TTC549 (cell line): Measurements from ENCODE around the gene EFTUD2.

Source experiments
- FAIRE-seq: peaks from 2 replicates; lab custom pipeline; 2012; peaks lifted over from hg19 to GRCh38; lab: Jason Lieb, UNC

Gene EFTUD2

DNA sequence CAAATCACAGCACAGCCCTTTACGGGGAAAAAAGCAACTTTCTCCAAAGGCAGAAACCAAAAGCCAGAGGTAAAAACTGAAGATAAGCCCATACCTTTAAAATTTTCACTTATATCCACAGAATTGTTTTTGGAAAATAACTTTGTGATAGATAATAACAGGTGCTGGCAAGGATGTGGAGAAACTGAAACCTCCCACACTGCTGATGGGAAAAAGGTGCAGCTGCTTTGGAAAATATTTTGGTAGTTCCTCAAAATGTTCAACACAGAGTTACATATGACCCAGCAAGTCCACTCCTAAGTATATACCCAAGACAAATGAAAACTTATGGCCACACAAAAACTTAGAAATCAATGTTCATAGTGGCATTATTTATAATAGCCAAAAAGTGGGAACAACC lies 12.2 kb downstream of the EFTUD2 start:
- FAIRE-seq, result no peak

GRCh38 chr17:44884941-44885340 lies 14.3 kb downstream of the EFTUD2 start:
- no peak for FAIRE-seq

DNA sequence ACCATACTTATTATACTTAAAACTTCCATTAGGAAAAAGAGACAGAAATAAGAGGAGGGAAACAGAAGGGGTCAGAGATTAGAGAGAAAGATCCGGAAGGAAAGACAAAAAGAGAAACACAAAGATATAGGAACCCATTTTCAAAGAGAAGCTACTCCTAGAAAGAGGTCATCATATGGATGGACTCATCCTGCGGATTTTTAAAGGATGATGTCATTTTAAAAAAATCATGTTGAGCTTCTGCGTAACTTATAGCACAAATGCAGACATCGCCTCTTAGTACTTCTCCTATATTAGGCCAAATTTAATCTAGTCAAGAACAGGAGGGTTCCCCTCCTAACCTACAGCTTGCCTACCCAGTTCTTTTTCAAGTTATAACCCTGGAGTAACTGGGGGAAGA lies 18.1 kb downstream of the EFTUD2 start:
- no peak for FAIRE-seq

DNA sequence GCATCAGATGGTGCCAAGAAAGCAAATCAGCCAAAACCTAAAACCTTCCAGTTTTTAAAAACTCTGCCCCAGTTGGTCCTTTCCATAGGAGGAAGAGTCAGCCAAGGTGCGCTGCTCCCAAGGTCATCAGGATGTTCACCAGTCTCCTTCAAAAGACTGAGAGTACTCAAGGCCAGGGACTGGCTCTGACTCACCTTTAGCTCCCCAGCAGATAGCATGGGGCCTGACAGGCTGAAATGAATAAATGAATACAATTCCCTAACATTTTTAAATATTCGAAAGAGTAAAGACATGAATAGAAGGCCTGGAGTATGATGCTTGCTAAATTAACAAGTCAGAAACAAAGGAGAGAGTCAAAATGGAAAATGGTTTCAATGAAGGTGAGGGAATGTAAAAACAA lies 19.2 kb downstream of the EFTUD2 start:
- FAIRE-seq, result no peak

- FAIRE-seq, result no peak
Observed at GRCh38 chr17:44879376-44879775, 19.9 kb downstream of the EFTUD2 start.

GRCh38 chr17:44878627-44879221 lies 20.5 kb downstream of the EFTUD2 start:
- FAIRE-seq, result peak; percentile 83

DNA sequence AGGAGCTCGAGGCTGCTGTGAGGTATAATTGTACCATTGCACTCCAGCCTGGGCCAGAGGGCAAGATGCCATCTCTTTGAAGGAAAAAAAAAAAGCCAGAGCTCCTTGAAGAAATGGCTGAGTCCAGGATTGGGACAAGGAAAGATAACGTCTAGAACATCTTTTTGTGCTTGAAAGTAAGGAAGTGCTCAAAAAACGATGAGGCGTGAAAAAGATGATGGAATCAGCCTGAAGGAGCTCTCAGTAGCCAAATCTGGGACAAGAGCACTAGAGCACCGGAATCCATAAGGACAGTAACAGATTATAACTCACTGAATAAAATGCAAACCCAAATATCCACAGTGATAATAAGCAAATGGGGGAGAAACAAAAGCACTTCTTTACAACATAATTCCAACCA lies 22.1 kb downstream of the EFTUD2 start:
- no peak for FAIRE-seq

- no peak for FAIRE-seq
Observed at GRCh38 chr17:44875761-44876160, 23.5 kb downstream of the EFTUD2 start.

DNA sequence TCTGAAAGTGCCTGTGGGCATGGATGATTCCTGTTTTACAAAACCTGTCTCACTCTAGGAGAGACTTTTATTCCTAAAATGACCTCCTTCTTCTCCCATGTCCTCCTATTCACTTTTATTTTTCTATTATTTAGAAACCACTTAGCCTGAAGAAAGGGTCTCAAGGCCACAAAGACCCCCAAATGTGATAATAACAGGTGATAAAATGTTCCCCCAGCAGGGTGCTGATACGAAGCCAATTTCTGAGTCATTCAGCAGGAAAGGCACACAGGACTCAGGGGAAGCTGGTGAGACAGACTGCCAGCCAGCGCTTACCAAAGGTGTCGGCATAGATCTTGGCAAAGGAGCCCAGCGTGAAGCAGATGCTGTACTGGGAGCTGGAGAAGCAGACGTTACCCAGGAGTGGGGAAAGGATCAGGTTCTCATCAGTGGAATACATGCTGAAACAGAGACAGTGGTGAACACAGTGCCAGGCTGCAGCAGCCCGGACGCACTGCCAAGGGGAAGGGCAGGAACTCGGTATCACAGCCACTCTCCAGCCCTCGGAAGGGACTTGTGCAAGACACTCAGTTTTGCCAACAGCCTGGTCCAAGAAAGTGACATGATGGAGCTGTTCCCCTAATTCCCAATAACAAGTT lies 27.0 kb downstream of the EFTUD2 start:
- FAIRE-seq, result no peak

- FAIRE-seq, result no peak
Observed at GRCh38 chr17:44871556-44871955, 27.7 kb downstream of the EFTUD2 start.

DNA sequence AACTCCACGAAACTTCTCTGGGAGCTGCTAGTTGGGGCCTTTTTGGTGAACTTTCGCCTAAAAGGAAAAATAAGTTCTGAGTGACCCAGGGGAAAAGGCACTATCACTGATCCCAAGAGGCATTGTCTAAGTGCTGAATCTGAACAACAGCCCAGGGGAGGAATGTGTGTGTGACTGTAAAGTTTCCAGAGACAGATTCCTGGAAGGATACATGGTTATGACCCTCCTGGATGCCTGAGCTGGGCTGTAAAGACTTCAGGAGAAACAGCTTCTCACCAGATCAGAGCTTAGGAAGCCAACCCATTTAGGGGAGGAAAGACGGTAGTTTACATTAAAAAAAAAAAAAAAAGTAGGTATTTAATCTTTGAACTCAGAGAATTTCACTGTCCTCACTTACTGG lies 31.4 kb downstream of the EFTUD2 start:
- FAIRE-seq, result no peak

DNA sequence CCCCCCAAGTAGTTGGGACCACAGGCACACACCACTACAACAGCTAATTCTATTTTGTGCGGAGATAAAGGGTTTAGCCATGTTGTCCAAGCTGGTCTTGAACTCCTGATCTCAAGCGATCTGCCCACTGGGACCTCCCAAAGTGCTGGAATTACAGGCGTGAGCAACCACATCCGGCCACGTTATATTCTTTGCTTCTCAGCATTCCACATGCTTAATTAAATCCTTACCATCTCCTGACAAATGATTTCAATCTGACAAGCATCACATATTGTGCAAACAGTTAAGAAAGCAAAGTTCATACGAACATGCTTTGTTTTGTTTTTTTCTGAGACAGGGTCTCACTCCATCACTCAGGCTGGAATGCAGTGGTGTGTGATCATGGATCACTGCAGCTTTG lies 33.3 kb downstream of the EFTUD2 start:
- FAIRE-seq, result no peak

GRCh38 chr17:44865231-44865660 lies 34.0 kb downstream of the EFTUD2 start:
- no peak for FAIRE-seq

DNA sequence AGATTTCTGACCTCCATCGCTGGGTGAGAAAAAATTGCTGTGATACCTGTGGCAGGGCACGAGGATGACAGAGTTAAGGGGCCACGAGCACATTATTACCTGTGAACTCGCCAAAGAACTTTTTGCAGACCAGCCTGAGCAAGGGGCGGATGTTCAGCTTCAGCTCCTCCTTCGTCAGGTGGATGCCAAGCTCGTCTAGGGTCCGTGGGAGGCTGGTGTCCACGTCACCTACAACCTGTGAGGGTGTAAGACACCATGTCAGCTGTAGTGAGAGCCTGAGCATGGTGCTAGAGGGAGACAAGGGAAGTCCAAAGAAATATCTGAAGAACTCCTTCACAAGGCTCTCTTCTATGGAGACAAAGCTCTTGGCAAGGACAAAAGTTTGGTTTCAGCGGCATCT lies 34.4 kb downstream of the EFTUD2 start:
- no peak for FAIRE-seq

DNA sequence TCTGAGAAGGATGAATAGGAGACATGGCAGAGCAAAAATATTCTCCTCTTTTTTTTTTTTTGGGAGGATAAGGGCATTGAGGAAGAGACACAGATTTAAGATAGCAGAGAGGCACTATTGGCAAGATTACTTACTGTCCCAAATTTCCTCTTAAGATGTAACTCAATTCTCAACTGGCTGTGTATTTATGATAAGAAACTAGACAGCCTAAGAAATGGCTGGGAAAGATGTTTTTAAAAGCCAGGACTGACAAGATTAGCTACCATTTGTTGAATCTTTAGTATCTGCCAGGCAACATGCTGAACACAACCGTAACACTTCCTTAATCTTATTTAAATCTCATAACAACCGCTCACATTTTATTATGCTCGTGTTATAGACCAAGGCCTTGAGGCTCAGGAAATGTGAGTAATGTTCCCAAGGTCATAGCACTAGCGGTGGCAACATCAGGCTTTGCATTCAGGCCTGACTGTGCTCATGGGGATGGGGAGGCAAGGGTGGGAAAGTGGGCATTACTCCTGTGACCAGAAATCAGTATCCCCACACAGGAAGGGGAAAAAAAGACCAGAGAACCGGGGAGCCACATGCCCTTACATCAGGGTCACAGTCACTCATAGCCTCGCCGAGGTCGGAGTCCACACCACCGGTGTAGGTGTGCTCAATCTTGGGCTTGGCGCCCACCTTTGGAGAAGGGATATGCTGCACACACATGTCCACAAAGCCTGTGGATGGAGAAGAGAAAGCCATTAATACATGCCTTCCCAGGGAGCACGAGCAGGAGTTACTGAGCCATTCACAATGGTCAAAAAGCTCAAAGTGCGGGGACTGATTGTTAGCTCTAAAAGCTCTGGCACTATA lies 36.0 kb downstream of the EFTUD2 start:
- no peak for FAIRE-seq

DNA sequence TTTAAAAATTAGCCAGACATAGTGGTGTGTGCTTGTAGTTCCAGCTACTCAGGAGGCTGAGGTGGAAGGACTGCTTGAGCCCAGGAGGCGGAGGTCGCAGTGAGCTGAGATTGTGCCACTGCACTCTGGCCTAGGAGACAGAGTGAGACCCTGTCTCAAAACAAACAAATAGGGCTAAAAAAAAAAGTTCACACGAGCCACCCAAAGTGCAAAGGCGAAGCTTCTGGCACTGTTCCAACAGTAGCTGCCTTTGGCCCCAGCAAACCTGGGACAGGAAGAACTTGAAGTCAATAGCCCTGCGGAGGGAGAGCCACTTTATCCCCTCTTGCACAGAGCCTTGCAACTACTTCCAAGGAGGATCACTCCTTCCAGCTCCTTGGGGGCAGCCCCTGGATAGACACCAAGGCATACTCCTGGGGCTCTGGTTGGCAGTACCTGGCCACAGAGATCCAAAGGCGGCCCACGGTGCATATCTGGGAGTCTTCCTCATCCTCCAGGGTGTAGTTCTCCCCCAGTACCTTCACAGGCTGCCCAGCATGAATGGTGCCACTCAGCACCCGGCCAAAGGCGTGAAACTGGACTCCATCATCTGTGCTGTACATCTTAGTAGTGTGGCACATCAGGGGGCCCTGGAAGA lies 36.8 kb downstream of the EFTUD2 start:
- FAIRE-seq, result no peak

DNA sequence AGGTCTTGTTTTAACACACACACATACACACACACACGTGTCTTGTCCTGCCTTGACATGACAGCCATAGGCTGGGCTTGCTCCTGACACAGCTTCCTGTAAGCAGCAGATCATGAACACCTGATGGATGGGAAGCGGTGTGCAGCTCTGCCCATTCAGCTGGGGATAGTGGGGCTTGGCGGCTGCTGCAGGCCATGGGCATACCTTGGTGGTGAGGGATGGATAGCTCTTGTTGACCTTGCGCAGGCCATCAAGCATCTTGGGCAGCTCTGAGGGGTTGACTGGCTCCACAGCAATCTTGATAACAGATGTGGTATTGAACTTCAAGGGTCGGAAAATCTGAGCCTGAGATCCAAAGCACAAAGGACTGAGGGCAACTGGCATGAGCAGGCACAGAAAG lies 39.5 kb downstream of the EFTUD2 start:
- FAIRE-seq, result no peak

GRCh38 chr17:44854192-44854591 lies 45.1 kb downstream of the EFTUD2 start:
- no peak for FAIRE-seq

- FAIRE-seq, result no peak
Observed at GRCh38 chr17:44850612-44851011, 48.6 kb downstream of the EFTUD2 start.

GRCh38 chr17:44850025-44850424 lies 49.2 kb downstream of the EFTUD2 start:
- no peak for FAIRE-seq

DNA sequence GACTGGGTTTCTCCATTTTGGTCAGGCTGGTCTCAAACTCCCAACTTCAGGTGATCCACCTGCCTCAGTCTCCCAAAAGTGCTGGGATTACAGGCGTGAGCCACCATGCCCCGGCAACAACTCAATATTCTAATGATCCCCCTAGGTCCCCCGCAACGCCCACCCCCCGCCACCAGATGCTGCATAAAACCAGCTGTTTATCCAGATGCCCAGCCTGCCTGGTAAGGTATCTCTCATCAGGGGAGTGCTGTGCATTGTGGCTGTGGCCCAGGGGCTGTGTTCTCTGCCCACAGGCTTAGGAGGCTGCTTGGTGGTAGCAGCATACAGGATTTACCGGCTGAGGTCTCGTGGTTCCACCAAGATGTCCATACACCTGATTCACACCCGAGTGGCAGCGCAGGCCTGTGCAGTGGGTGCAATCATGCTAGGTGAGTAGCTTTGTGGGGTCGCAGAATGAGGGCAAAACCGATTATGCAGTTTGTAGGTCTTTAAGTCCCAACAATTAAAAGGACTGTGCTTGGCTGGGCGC lies 50.2 kb downstream of the EFTUD2 start:
- FAIRE-seq, result no peak

DNA sequence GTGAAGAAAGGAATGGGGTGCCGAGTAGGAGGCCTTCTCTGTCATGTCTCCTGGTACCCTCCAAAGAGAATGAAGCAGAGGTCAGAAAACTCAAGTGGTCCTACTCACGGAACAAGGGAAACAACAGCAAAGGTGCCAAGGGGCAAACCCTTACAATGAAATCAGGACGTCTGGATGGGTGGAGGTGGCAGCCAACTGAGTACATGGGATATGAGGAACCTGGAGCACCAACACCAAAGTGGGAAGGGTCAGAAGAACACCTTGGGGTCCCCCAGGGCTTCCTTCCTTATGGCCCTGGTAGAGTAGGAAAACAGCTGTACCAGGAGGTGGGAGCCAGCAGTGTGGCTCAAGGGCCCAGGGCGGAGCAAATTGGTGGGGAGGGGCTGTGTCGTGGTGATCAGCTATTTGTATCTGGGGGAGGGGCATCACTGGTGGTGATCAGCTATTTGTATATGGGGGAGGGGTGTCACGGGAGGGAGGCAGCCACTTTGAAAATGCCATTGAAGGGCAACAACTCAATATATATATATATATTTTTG lies 50.9 kb downstream of the EFTUD2 start:
- no peak for FAIRE-seq
